HG03066 (cell line): ENCODE measurements around the gene B3GNT8.
"Not testable (repeated sequence)": the region's sequence is repeated elsewhere in the genome, so short reads cannot be mapped to it uniquely, and the experiment has no call there.

ENCODE experiments used
- ATAC-seq: cut with Tn5 transposase; IDR thresholded peaks from one replicate; pipeline ENCODE4 v1.9.1; 2021; ENCODE audit warnings: low read depth; ENCODE audit not compliant: unreplicated experiment

B3GNT8 gene

GRCh38 chr19:41420101-41420880 lies 6.9 kb downstream of the B3GNT8 start:
- no peak for ATAC-seq

DNA sequence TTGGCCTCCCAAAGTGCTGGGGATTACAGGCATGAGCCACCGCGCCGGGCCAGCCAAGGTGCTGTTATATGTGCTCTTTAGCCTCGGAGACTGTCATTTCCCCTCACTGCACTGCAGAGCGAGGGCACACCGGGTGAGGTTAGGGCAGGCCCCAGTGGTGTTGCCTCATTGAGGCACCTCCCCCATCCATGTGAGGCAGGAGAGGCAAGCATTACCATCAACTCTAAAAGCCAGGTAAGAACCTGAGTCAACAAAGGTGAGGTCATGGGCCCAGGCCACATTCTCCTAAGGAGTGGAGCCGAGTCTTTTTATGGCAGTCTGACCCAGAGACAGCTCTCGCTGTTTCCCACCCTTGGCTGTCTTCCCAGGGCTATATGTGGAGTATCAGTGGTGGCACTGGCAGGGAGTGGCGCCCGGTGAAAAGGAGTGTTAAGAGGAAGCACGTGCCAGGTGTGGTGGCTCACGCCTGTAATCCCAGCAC lies 10.9 kb downstream of the B3GNT8 start:
- no peak for ATAC-seq

GRCh38 chr19:41415154-41415571 lies 12.0 kb downstream of the B3GNT8 start:
- ATAC-seq: no peak

GRCh38 chr19:41414461-41414860 lies 12.7 kb downstream of the B3GNT8 start:
- ATAC-seq: no peak

GRCh38 chr19:41413947-41414346 lies 13.2 kb downstream of the B3GNT8 start:
- ATAC-seq: no peak

DNA sequence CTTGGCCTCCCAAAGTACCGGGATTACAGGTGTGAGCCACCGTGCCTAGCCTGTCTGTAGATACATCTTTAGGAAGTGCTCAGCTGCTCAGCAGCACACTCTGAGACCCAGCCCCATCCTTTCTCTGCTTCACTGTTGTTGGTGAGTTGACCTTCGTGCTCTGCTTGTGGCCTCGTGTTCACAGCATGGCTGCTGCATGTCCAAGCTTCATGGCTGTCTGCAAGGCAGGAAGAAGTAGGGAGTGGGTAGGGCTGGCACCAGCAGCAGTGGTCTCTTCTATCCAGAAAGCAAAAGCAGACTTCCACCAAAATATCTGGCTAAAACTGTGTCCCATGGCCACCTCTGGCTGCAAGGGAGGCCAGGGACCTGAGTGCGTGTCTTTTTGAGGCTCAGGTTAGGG lies 14.2 kb downstream of the B3GNT8 start:
- no peak for ATAC-seq

DNA sequence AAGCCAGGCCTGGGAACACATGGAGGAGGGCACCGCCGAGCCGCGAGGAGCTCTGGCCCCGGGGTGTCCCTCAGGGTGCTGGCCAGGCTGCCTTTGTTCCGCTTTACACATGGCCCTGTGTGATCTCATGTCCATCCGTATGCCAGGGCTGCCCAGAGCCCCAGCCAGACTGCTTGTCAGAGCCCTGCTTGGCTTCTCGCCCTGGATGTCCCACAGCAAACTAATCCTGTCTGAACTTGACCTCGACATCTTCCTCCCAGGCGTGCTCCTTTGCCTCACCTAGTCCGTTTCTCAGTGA lies 15.3 kb downstream of the B3GNT8 start:
- no peak for ATAC-seq

DNA sequence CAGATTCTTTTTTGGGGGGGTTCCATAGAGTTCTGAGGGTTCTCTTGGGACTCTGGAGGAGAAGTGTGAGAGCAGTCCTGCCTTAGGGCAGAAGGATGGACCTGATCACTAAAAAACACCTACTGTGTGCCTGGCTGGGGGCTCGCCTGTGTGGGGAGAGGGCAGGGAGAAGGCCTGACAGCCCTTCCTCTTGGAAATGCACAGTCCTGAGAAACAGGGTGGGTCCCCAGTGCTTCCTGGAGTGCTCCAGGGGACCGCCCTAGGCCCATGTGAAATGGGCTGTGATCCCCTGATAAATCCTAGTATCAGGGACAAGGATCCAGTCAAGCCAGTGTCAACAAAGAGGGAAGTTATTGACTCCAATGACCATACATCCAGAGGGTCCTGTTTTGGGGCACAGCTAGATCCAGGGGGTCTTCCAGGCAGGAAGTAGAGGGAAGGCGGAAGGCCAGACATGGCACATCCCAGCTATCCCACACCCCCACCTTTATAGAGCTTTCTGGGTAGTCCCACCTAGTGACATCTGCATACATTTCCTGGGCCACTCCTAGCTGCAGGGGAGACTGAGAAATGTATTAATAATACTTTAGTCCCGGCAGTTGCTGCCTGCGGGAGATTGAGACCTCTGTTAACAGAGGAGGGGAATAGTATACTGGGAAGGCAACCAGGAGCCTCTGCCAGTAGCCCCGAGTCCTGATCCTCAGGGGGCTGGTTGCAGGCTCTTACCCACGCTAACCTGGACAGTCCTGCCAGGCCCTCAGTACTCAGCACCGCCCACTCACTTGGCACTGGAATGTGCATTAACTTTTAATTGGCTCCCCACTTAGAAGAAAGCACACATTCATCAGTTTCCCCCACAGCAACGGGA lies 15.8 kb downstream of the B3GNT8 start:
- ATAC-seq: no peak

DNA sequence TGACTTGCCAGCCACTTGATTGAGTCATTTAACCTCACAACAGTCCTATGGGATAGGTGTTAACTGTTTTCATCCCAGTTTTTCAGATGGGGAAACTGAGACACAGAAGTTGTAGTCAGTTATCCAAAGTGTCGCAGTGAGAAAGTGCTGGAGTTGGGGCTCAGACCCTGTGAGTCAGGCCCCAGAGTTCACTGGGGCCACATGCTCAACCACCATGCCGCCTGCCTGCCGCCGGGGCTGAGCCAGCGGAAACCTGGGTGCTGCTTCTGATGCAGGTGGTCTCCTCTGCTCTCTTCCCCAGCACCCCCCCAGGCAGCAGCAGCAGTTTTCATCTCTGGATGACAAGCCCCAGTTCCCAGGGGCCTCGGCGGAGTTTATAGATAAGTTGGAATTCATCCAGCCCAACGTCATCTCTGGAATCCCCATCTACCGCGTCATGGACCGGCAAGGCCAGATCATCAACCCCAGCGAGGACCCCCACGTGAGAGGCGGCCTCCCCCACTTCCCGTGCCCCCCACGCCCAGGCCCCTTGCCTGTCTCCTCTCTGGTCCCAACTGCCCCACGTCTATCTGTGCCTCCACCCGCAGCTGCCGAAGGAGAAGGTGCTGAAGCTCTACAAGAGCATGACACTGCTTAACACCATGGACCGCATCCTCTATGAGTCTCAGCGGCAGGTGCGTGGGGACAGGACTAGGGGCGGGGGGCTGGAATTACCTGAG lies 16.7 kb downstream of the B3GNT8 start:
- no peak for ATAC-seq

DNA sequence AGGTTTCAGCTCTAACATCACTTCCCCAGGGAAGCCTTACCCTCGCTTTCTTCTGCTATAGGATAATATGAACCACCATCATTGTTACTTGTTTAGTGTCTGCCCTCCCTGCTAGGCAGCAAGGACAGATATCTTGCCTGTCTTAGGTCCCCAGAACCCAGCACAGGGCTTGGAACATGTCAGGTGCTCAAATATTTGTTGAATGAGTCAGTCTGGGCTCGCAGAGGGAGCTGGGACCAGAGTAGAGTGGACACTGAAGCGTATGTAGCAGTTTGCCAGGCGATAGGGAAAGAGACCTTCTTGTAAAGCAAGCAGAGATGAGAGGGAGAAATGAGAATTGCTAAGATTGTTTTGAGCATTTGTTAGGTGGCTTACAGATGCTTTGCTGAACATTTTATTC lies 17.9 kb downstream of the B3GNT8 start:
- ATAC-seq: no peak

GRCh38 chr19:41408846-41409245 lies 18.3 kb downstream of the B3GNT8 start:
- not testable (repeated sequence) for ATAC-seq

- ATAC-seq: no peak
Observed at GRCh38 chr19:41408256-41408655, 18.9 kb downstream of the B3GNT8 start.

GRCh38 chr19:41407271-41407670 lies 19.9 kb downstream of the B3GNT8 start:
- ATAC-seq: no peak

DNA sequence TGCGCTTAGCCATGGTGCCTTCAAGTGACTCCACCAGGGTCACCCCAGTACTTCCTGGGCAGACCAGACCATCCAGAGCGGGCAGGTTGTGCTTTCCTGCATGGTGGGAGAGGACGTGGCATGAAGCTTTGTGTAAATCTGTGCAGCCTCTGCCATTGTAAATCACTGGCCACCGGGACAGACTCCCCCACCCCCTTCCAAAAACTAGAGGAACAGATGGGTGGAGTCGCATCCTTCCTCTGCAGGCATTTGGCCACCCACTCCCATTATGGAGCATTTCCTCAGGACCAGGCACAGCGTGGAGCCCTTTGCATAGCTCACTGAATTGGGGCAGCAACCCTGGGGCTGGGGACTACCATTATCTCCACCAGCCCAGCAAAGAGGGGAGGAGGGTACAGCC lies 21.4 kb downstream of the B3GNT8 start:
- ATAC-seq: no peak

- no peak for ATAC-seq
Observed at GRCh38 chr19:41403181-41403970, 23.8 kb downstream of the B3GNT8 start.

GRCh38 chr19:41402010-41402409 lies 25.2 kb downstream of the B3GNT8 start:
- ATAC-seq: no peak

- ATAC-seq: no peak
Observed at GRCh38 chr19:41401483-41401882, 25.7 kb downstream of the B3GNT8 start.

- ATAC-seq: no peak
Observed at GRCh38 chr19:41399525-41399924, 27.6 kb downstream of the B3GNT8 start.

- no peak for ATAC-seq
Observed at GRCh38 chr19:41399091-41399490, 28.1 kb downstream of the B3GNT8 start.

- ATAC-seq: no peak
Observed at GRCh38 chr19:41398598-41398997, 28.6 kb downstream of the B3GNT8 start.
